Effector CD8-positive, alpha-beta T cell (primary cell): ENCODE measurements around the gene NR2C2.
"Not testable (repeated sequence)": the region's sequence is repeated elsewhere in the genome, so short reads cannot be mapped to it uniquely, and the experiment has no call there.

Source experiments
- DNase-seq: peaks from one replicate; lab custom pipeline; 2025; lab: John Stamatoyannopoulos, UW

Gene NR2C2

GRCh38 chr3:14957925-14958324 is 10.5 kb downstream of the NR2C2 start:
- no peak for DNase-seq

GRCh38 chr3:14959359-14959943 is 12.1 kb downstream of the NR2C2 start:
- no peak for DNase-seq

GRCh38 chr3:14962762-14963161 is 15.4 kb downstream of the NR2C2 start:
- DNase-seq, result no peak

GRCh38 chr3:14967285-14967684 is 19.9 kb downstream of the NR2C2 start:
- no peak for DNase-seq

- DNase-seq, result no peak
Measured at GRCh38 chr3:14969671-14970070, 22.3 kb downstream of the NR2C2 start.

GRCh38 chr3:14976317-14976716 is 28.9 kb downstream of the NR2C2 start:
- DNase-seq, result no peak

GRCh38 chr3:14980689-14981088 is 33.3 kb downstream of the NR2C2 start:
- no peak for DNase-seq

- DNase-seq, result no peak
Measured at GRCh38 chr3:14984581-14985113, 37.3 kb downstream of the NR2C2 start.

- DNase-seq, result no peak
Measured at GRCh38 chr3:14988988-14989394, 41.6 kb downstream of the NR2C2 start.

- no peak for DNase-seq
Measured at GRCh38 chr3:14989943-14990779, 42.8 kb downstream of the NR2C2 start.

GRCh38 chr3:14990780-14991148 is 43.4 kb downstream of the NR2C2 start:
- DNase-seq, result no peak

- DNase-seq, result no peak
Measured at GRCh38 chr3:14991151-14991742, 43.9 kb downstream of the NR2C2 start.

- DNase-seq, result no peak
Measured at GRCh38 chr3:14991818-14992612, 44.6 kb downstream of the NR2C2 start.

GRCh38 chr3:14997941-14998340 is 50.6 kb downstream of the NR2C2 start:
- DNase-seq, result no peak

- not testable (repeated sequence) for DNase-seq
Measured at GRCh38 chr3:14999182-14999581, 51.8 kb downstream of the NR2C2 start.

GRCh38 chr3:15007681-15008141 is 60.3 kb downstream of the NR2C2 start:
- DNase-seq, result no peak

- no peak for DNase-seq
Measured at GRCh38 chr3:15009167-15009566, 61.8 kb downstream of the NR2C2 start.

- DNase-seq, result no peak
Measured at GRCh38 chr3:15010664-15011063, 63.3 kb downstream of the NR2C2 start.

GRCh38 chr3:15011174-15011573 is 63.8 kb downstream of the NR2C2 start:
- DNase-seq, result no peak

- DNase-seq, result no peak
Measured at GRCh38 chr3:15014606-15015328, 67.4 kb downstream of the NR2C2 start.

- DNase-seq, result no peak
Measured at GRCh38 chr3:15015456-15015855, 68.1 kb downstream of the NR2C2 start.
